ENCODE data around the gene ABCC11. TPM values are rescaled to one million over a fixed set of nuclear protein-coding genes. Genes with fewer than 3 reads are reported as not detected.

The ABCC11 gene
- total RNA-seq, 1 donor from 2014 or later = 0.09 TPM

- no peak for DNase-seq (ENCODE audit: low read depth, low spot score)
- no peaks in the 10 kb centered on the region for H3K36me3 Mint-ChIP-seq (ENCODE audit: low read depth)
- H3K4me1 Mint-ChIP-seq = peaks cover 13% of the 10 kb centered on the region
- TF ChIP-seq, protein P1, sequence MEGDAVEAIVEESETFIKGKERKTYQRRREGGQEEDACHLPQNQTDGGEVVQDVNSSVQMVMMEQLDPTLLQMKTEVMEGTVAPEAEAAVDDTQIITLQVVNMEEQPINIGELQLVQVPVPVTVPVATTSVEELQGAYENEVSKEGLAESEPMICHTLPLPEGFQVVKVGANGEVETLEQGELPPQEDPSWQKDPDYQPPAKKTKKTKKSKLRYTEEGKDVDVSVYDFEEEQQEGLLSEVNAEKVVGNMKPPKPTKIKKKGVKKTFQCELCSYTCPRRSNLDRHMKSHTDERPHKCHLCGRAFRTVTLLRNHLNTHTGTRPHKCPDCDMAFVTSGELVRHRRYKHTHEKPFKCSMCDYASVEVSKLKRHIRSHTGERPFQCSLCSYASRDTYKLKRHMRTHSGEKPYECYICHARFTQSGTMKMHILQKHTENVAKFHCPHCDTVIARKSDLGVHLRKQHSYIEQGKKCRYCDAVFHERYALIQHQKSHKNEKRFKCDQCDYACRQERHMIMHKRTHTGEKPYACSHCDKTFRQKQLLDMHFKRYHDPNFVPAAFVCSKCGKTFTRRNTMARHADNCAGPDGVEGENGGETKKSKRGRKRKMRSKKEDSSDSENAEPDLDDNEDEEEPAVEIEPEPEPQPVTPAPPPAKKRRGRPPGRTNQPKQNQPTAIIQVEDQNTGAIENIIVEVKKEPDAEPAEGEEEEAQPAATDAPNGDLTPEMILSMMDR (conservative IDR thresholded peaks at IDR 0.05) = no peak
- H3K27me3 Mint-ChIP-seq (ENCODE audit: low read depth) = no peaks in the 10 kb centered on the region
- no peak overlapping the region for H3K27ac Mint-ChIP-seq (ENCODE audit: unreplicated experiment)
- H3K4me3 Mint-ChIP-seq = no peak overlapping the region
- peaks cover 6% of the 10 kb centered on the region for H3K9me3 Mint-ChIP-seq
Observed at GRCh38 chr16:48146131-48146530, 101.2 kb downstream of the ABCC11 start.

GRCh38 chr16:48143812-48144368 lies 103.4 kb downstream of the ABCC11 start:
- DNase-seq (ENCODE audit: low read depth, low spot score) = no peak
- Mint-ChIP-seq H3K36me3 (ENCODE audit: low read depth) (no peaks in the 10 kb centered on the region), H3K4me3 (no peak overlapping the region), H3K9me3 (peaks cover 6% of the 10 kb centered on the region), H3K27ac (ENCODE audit: unreplicated experiment) (peak overlapping the region; percentile 77), H3K27me3 (ENCODE audit: low read depth) (no peaks in the 10 kb centered on the region), H3K4me1 (peaks cover 18% of the 10 kb centered on the region)
- TF ChIP-seq, protein P1 (conservative IDR thresholded peaks at IDR 0.05) = no peak

GRCh38 chr16:48140821-48141220 lies 106.5 kb downstream of the ABCC11 start:
- Mint-ChIP-seq H3K4me1 (peaks cover 27% of the 10 kb centered on the region), H3K27ac (ENCODE audit: unreplicated experiment) (no peak overlapping the region), H3K4me3 (no peak overlapping the region), H3K27me3 (ENCODE audit: low read depth) (no peaks in the 10 kb centered on the region), H3K36me3 (ENCODE audit: low read depth) (no peaks in the 10 kb centered on the region), H3K9me3 (peaks cover 6% of the 10 kb centered on the region)
- no peak for DNase-seq (ENCODE audit: low read depth, low spot score)
- TF ChIP-seq, protein P1 (conservative IDR thresholded peaks at IDR 0.05) = no peak

DNA sequence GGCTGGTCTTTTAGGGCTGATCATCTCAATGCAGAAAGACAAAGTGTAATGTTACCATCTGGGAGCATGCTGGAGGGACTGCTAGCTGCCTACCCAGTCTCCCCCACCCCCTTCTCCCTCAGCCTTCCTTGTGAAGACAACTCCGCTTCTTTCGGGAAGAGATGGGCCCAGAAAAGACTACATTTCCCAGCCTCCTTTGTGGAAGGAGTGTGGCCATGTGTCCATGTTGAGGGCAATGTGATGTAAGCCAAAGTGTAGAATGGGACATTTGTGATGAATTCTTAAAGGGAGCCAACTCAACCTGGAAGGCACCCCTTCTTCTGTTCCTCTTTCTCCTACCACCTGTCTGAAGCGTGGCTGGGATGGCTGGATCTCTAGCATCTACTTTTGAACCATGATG lies 107.8 kb downstream of the ABCC11 start:
- no peak overlapping the region for H3K27ac Mint-ChIP-seq (ENCODE audit: unreplicated experiment)
- no peak for DNase-seq (ENCODE audit: low read depth, low spot score)
- TF ChIP-seq, protein P1 (conservative IDR thresholded peaks at IDR 0.05) = no peak
- no peaks in the 10 kb centered on the region for H3K27me3 Mint-ChIP-seq (ENCODE audit: low read depth)
- no peak overlapping the region for H3K4me3 Mint-ChIP-seq
- H3K9me3 Mint-ChIP-seq = peaks cover 6% of the 10 kb centered on the region
- H3K36me3 Mint-ChIP-seq (ENCODE audit: low read depth) = no peaks in the 10 kb centered on the region
- peaks cover 25% of the 10 kb centered on the region for H3K4me1 Mint-ChIP-seq

DNA sequence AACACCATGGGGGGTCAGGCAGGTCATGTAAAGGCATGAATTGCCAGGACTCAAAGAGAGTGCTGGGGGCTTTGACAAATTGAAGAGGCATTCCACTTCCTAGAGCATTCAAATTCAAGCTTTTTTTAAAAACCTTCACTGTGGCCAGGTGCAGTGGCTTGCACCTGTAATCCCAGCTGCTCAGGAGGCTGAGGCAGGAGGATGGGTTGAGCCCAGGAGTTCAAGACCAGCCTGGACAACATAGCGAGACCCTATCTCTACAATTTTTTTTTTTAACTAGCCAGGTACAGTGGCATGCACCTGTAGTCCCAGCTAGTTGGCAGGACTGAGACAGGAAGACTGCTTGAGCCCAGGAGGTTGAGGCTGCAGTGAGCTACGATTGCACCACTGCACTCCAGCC lies 108.8 kb downstream of the ABCC11 start:
- Mint-ChIP-seq H3K27me3 (ENCODE audit: low read depth) (no peaks in the 10 kb centered on the region), H3K9me3 (peaks cover 4% of the 10 kb centered on the region), H3K36me3 (ENCODE audit: low read depth) (no peaks in the 10 kb centered on the region), H3K27ac (ENCODE audit: unreplicated experiment) (no peak overlapping the region), H3K4me3 (no peak overlapping the region), H3K4me1 (peaks cover 21% of the 10 kb centered on the region)
- TF ChIP-seq, protein P1 (conservative IDR thresholded peaks at IDR 0.05) = no peak
- DNase-seq (ENCODE audit: low read depth, low spot score) = no peak
